Measurements from ENCODE around the gene BRINP2.
"Not testable (repeated sequence)": the region's sequence is repeated elsewhere in the genome, so short reads cannot be mapped to it uniquely, and the experiment has no call there.

The BRINP2 gene

DNA sequence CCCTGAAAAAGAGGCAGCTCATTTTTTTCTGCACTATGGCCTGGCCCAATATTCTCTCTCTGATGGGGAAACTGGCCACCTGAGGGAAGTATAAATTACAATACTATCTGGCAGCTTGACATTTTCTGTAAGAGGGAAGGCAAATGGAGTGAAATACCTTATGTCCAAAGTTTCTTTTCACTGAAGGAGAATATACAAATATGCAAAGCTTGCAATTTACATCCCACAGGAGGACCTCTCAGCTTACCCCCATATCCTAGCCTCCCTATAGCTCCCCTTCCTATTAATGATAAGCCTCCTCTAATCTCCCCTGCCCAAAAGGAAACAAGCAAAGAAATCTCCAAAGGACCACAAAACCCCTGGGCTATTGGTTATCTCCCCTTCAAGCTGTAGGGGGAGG, 150.7 kb downstream of the BRINP2 start:
- not testable (repeated sequence) for H3K4me1 Mint-ChIP-seq (ENCODE audit: low read depth); H3K4me3 Mint-ChIP-seq; H3K27me3 Mint-ChIP-seq (ENCODE audit: low read depth); H3K27ac Mint-ChIP-seq; H3K36me3 Mint-ChIP-seq (ENCODE audit: low read depth)
- H3K9me3 Mint-ChIP-seq: peaks cover 15% of the 10 kb centered on the region

DNA sequence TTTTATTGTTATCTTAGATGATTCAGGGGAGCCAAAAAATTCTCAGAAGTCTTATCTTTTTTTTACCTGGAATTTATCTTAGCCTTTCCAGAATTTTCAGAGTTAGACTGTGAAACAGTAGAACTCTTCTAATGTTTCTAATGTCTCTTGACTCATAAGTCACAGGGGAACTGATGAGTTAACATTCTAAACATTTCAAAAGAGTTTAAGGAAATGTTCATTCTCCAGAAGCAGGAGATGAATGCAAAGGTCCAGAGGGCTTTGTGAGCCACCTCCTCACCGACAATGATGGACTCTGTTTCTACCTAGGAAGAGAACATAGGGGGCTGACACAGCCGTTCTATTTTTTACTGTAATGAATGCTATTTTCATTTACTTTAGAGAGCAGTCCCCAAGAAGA, 157.5 kb downstream of the BRINP2 start:
- Mint-ChIP-seq H3K4me1 (ENCODE audit: low read depth) (no peaks in the 10 kb centered on the region), H3K36me3 (ENCODE audit: low read depth) (no peaks in the 10 kb centered on the region), H3K4me3 (no peak overlapping the region), H3K27me3 (ENCODE audit: low read depth) (no peaks in the 10 kb centered on the region), H3K9me3 (peaks cover 12% of the 10 kb centered on the region), H3K27ac (no peak overlapping the region)

- Mint-ChIP-seq H3K4me3 (no peak overlapping the region), H3K27ac (no peak overlapping the region), H3K9me3 (peaks cover 6% of the 10 kb centered on the region), H3K36me3 (ENCODE audit: low read depth) (no peaks in the 10 kb centered on the region), H3K4me1 (ENCODE audit: low read depth) (no peaks in the 10 kb centered on the region), H3K27me3 (ENCODE audit: low read depth) (no peaks in the 10 kb centered on the region)
Observed at GRCh38 chr1:177329871-177330270, 159.1 kb downstream of the BRINP2 start.

Data from T-helper 1 cell treated with Interleukin-12 subunit alpha and Interleukin-12 subunit beta and Interleukin-4 antibody, amounts not matched to agents 30 μg/mL and 1 μg/mL, for 36 hours (primary cell).